ENCODE results near the gene WDR74.
"Not testable (repeated sequence)": the region's sequence is repeated elsewhere in the genome, so short reads cannot be mapped to it uniquely, and the experiment has no call there.

WDR74 gene

GRCh38 chr11:62840721-62841360 is 1.5 kb upstream of the WDR74 start:
- DNase-seq = peak; percentile 56

GRCh38 chr11:62835336-62835735 is 4.1 kb downstream of the WDR74 start:
- no peak for DNase-seq

GRCh38 chr11:62832336-62833234 is 6.8 kb downstream of the WDR74 start, which contains the start of gene TEX54:
TSS of gene TEX54 (minus strand) at chr11:62832841.
- no peak for DNase-seq

- peak; percentile 99 for DNase-seq
Measured at GRCh38 chr11:62831520-62832335, 7.7 kb downstream of the WDR74 start, which contains the start of gene STX5. TSS of gene STX5 (minus strand) at chr11:62832051. CDS start at chr11:62831243, 808 bp downstream.

- DNase-seq = no peak
Measured at GRCh38 chr11:62830904-62831519, 8.4 kb downstream of the WDR74 start.

GRCh38 chr11:62828130-62828529 is 11.3 kb downstream of the WDR74 start:
- not testable (repeated sequence) for DNase-seq

GRCh38 chr11:62823677-62824076 is 15.7 kb downstream of the WDR74 start:
- no peak for DNase-seq

GRCh38 chr11:62817129-62817528 is 22.3 kb downstream of the WDR74 start:
- no peak for DNase-seq

GRCh38 chr11:62816557-62816956 is 22.8 kb downstream of the WDR74 start:
- DNase-seq = no peak

GRCh38 chr11:62811659-62812058 is 27.7 kb downstream of the WDR74 start:
- no peak for DNase-seq

GRCh38 chr11:62810748-62811147 is 28.6 kb downstream of the WDR74 start:
- no peak for DNase-seq

GRCh38 chr11:62806611-62807121 is 32.7 kb downstream of the WDR74 start:
- no peak for DNase-seq

- no peak for DNase-seq
Measured at GRCh38 chr11:62805961-62806441, 33.4 kb downstream of the WDR74 start.

GRCh38 chr11:62805076-62805892 is 34.1 kb downstream of the WDR74 start, which contains the start of gene NXF1:
TSS of gene NXF1 (minus strand) at chr11:62805440. CDS start at chr11:62805356, 84 bp downstream.
- peak; percentile 94 for DNase-seq

GRCh38 chr11:62804310-62805075 is 34.9 kb downstream of the WDR74 start:
- no peak for DNase-seq

GRCh38 chr11:62801071-62801470 is 38.3 kb downstream of the WDR74 start:
- no peak for DNase-seq

- no peak for DNase-seq
Measured at GRCh38 chr11:62799486-62799885, 39.9 kb downstream of the WDR74 start.

GRCh38 chr11:62796281-62796680 is 43.1 kb downstream of the WDR74 start:
- DNase-seq = no peak

GRCh38 chr11:62794201-62794775 is 45.1 kb downstream of the WDR74 start:
- DNase-seq = no peak

GRCh38 chr11:62792202-62792575 is 47.2 kb downstream of the WDR74 start:
- DNase-seq = no peak
